GM13977 (cell line): ENCODE data around the gene EDN1.

ENCODE experiments used
- DNase-seq: peaks from one replicate; pipeline ENCODE4 v3.0.0; 2012; ENCODE audit warnings: low spot score
- CTCF ChIP-seq: IDR thresholded peaks from 2 replicates; pipeline ENCODE4 v1.5.1; 2012; ENCODE audit warnings: mild to moderate bottlenecking, control low read depth; ENCODE audit not compliant: insufficient read depth; ENCODE audit errors: extremely low read depth, missing control alignments
- in situ Hi-C: fragments of 300-500 bp; cut with MboI; formaldehyde crosslinking; loops from one replicate; pipeline ENCODE4 v1.12.0; 2022; ENCODE audit warnings: low sequenced_read_pairs, low pct_unique_long_range_greater_than_20kb, mixed read lengths, inconsistent platforms; ENCODE audit not compliant: unreplicated experiment

The EDN1 gene

GRCh38 chr6:12293931-12294807 is 4.0 kb downstream of the EDN1 start:
- in situ Hi-C loops = loop anchor here (10.0 to 25.0 kb wide), 2 partner anchors 301 to 632 kb away; no protein-coding TSS in a partner anchor
- DNase-seq = no peak
- no peak for TF ChIP-seq CTCF

DNA sequence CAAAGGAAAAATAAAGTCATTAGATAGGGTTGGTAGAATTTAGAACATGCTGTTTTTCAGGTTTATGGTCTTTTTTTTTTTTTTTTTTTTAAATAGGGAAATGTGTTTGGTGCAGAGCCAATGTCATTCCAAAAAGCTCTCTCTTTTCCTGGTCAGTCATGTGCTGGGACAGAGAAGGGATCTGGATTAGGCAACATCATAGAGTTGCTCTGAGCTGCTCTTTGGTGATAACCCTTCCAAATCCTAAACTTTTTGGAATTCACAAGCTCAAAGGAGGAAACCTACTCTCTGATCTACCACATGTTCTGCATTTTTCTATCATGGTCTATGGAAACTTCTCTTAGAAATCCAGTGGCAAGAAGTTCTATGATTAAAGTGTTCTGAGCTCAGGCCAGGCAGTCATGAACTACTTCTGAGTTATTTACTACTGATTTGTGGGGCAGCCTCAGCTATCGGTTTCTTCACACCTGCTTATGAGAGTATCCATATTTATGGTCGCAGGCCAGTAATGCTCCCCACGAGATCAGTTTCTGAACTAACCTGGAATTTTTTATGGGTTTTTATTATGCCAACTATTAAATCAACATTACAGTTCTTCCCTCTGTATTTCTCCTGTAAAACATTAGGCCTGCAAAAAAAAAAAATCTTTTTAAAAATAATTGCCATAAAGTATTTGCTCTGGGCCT is 4.8 kb downstream of the EDN1 start:
- no peak for DNase-seq
- in situ Hi-C loops = loop anchor here (10.0 to 25.0 kb wide), 2 partner anchors 300 to 633 kb away; no protein-coding TSS in a partner anchor
- no peak for TF ChIP-seq CTCF

GRCh38 chr6:12295558-12296254 is 5.5 kb downstream of the EDN1 start:
- in situ Hi-C loops = loop anchor here (10.0 to 25.0 kb wide), 2 partner anchors 299 to 633 kb away; no protein-coding TSS in a partner anchor
- TF ChIP-seq CTCF = no peak
- DNase-seq = no peak

GRCh38 chr6:12296255-12296573 is 6.1 kb downstream of the EDN1 start:
- TF ChIP-seq CTCF = no peak
- no peak for DNase-seq
- in situ Hi-C loops = loop anchor here (10.0 to 25.0 kb wide), 2 partner anchors 299 to 634 kb away; no protein-coding TSS in a partner anchor

GRCh38 chr6:12296604-12297003 is 6.4 kb downstream of the EDN1 start:
- no peak for DNase-seq
- TF ChIP-seq CTCF = no peak
- in situ Hi-C loops = loop anchor here (10.0 to 25.0 kb wide), 2 partner anchors 298 to 634 kb away; no protein-coding TSS in a partner anchor

GRCh38 chr6:12297363-12298016 is 7.3 kb downstream of the EDN1 start:
- in situ Hi-C loops = loop anchor here (10.0 to 25.0 kb wide), 2 partner anchors 297 to 635 kb away; no protein-coding TSS in a partner anchor

More at GRCh38 chr6:12297363-12298016, 7.3 kb downstream of the EDN1 start:
- TF ChIP-seq CTCF = no peak
- DNase-seq = no peak
